ENCODE data around the gene AKT1. TPM values are rescaled to one million over a fixed set of nuclear protein-coding genes. Genes with fewer than 3 reads are reported as not detected.

Gene AKT1
- total RNA-seq, 1 donor from 2014 or later: 147 TPM

DNA sequence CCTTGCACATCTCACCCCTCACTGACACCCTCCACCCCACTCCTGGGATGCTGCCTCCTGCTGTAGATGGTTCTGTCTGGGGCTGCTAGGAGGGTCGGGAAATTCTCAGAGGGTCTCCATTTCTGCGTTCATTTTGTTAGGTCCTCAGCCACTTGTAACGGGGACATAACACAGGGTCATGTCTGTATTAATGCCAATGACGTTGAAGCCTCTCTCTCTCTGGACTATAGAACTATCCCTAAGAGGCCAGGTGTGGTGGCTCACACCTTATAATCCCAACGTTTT, 28.0 kb downstream of the AKT1 start:
- Mint-ChIP-seq H3K36me3 (ENCODE audit: insufficient read depth) (peaks cover 38% of the 10 kb centered on the region), H3K27ac (peak overlapping the region; percentile 99)

DNA sequence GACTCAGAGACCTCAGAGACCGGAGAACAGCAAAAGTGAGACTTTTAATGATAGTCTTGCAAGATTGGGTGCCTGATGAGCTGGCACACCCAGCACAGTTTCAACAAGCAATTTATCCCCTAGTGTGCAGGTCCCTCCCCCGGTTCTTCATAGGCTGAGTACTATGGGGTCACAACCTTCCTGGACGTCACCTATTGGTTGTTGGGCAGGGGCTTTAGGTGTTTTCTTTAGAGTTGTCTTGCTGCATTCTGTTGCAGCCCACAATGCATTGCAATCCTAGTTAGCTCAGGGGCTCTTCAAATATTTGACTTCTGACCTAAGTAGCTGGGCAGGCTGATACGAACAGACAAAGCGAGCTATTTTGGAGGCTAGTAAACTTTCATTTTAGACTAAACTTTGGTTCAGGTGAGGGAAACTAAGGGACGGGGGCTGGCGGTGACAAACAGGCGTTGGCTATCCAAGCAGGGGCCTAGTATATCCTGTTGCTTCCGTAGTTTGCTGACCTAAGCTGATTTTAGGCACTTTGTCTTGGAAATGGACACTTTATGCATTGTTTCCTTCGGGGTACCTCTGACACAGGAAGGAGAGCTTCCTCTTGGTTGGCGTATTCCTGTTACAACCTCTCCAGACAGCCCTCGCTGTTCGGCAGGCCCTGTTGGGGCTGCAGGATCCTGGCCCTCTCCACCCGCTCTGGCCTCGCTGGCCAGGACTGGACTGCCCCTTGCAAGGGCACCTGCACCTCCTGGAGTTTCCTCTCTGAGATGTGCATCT, 28.5 kb downstream of the AKT1 start:
- Mint-ChIP-seq H3K36me3 (ENCODE audit: insufficient read depth) (peaks cover 41% of the 10 kb centered on the region), H3K4me3 (ENCODE audit: low read depth) (peak overlapping the region; percentile 56), H3K27me3 (no peaks in the 10 kb centered on the region), H3K4me1 (ENCODE audit: low read depth) (peaks cover 21% of the 10 kb centered on the region), H3K9me3 (ENCODE audit: low read depth) (peaks cover 20% of the 10 kb centered on the region), H3K27ac (peak overlapping the region; percentile 99)
- TF ChIP-seq, protein P1, sequence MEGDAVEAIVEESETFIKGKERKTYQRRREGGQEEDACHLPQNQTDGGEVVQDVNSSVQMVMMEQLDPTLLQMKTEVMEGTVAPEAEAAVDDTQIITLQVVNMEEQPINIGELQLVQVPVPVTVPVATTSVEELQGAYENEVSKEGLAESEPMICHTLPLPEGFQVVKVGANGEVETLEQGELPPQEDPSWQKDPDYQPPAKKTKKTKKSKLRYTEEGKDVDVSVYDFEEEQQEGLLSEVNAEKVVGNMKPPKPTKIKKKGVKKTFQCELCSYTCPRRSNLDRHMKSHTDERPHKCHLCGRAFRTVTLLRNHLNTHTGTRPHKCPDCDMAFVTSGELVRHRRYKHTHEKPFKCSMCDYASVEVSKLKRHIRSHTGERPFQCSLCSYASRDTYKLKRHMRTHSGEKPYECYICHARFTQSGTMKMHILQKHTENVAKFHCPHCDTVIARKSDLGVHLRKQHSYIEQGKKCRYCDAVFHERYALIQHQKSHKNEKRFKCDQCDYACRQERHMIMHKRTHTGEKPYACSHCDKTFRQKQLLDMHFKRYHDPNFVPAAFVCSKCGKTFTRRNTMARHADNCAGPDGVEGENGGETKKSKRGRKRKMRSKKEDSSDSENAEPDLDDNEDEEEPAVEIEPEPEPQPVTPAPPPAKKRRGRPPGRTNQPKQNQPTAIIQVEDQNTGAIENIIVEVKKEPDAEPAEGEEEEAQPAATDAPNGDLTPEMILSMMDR (IDR thresholded peaks at IDR 0.05; ENCODE audit: unreplicated experiment): no peak
- DNase-seq (ENCODE audit: low spot score, unreplicated experiment): peak; percentile 44

More for the DNA sequence above, 28.0 kb downstream of the AKT1 start:
- Mint-ChIP-seq H3K9me3 (ENCODE audit: low read depth) (peaks cover 16% of the 10 kb centered on the region), H3K27me3 (no peaks in the 10 kb centered on the region), H3K4me3 (ENCODE audit: low read depth) (peak overlapping the region; percentile 56), H3K4me1 (ENCODE audit: low read depth) (peaks cover 21% of the 10 kb centered on the region)
- TF ChIP-seq, protein P1 (IDR thresholded peaks at IDR 0.05; ENCODE audit: unreplicated experiment): no peak
- no peak for DNase-seq (ENCODE audit: low spot score, unreplicated experiment)

DNA sequence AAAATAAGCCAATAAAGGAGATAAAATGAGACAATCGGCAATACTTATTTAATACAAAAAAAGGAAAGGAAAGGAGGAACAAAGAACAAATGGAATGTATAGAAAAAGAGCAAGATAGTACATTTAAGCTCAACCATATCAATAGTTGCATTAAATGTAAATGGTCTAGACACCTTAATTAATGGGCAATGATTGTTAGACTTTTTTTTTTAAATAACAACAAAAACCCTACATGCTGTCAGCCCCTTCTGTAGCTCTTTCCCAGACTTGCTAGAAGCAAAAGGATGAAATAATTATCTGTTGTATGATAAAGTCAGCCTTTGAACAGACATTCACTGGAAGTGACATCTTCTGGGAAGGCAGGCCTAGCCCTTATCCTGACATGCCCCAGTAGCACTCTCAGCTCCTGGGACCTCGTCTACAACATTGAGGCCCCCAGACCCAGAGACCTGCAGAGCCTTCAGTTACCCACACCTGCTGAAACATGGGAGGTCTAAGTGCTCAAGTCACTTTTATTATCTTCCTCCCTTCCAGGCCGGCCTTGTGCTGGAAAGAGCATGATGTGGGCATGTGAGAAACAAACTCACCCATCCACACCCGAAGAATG, 29.2 kb downstream of the AKT1 start:
- Mint-ChIP-seq H3K27ac (peak overlapping the region; percentile 99), H3K36me3 (ENCODE audit: insufficient read depth) (peaks cover 37% of the 10 kb centered on the region), H3K4me3 (ENCODE audit: low read depth) (peak overlapping the region; percentile 61), H3K9me3 (ENCODE audit: low read depth) (peaks cover 20% of the 10 kb centered on the region), H3K4me1 (ENCODE audit: low read depth) (peaks cover 21% of the 10 kb centered on the region), H3K27me3 (no peaks in the 10 kb centered on the region)
- DNase-seq (ENCODE audit: low spot score, unreplicated experiment): no peak
- TF ChIP-seq, protein P1 (IDR thresholded peaks at IDR 0.05; ENCODE audit: unreplicated experiment): no peak

DNA sequence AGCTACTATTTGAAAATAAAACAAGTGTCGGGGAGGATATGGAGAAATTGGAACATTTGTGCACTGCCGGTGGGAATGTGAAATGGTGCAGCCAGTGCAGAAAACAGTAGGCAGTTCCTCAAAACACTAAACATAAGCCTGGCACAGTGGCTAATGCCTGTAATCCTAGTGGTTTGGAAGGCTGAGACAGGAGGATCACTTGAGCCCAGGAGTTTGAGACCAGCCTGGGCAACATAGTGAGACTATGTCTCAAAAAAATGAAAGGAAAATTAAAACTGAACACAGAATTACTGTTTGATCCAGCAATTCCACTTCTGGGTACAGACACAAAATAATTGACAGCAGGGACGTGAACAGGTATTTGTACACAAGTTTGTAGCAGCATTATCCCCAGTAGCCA, 30.0 kb downstream of the AKT1 start:
- TF ChIP-seq, protein P1 (IDR thresholded peaks at IDR 0.05; ENCODE audit: unreplicated experiment): no peak
- Mint-ChIP-seq H3K27ac (no peak overlapping the region), H3K4me3 (ENCODE audit: low read depth) (peak overlapping the region; percentile 61), H3K27me3 (no peaks in the 10 kb centered on the region), H3K4me1 (ENCODE audit: low read depth) (peaks cover 21% of the 10 kb centered on the region), H3K36me3 (ENCODE audit: insufficient read depth) (peaks cover 29% of the 10 kb centered on the region), H3K9me3 (ENCODE audit: low read depth) (peaks cover 18% of the 10 kb centered on the region)
- DNase-seq (ENCODE audit: low spot score, unreplicated experiment): no peak

DNA sequence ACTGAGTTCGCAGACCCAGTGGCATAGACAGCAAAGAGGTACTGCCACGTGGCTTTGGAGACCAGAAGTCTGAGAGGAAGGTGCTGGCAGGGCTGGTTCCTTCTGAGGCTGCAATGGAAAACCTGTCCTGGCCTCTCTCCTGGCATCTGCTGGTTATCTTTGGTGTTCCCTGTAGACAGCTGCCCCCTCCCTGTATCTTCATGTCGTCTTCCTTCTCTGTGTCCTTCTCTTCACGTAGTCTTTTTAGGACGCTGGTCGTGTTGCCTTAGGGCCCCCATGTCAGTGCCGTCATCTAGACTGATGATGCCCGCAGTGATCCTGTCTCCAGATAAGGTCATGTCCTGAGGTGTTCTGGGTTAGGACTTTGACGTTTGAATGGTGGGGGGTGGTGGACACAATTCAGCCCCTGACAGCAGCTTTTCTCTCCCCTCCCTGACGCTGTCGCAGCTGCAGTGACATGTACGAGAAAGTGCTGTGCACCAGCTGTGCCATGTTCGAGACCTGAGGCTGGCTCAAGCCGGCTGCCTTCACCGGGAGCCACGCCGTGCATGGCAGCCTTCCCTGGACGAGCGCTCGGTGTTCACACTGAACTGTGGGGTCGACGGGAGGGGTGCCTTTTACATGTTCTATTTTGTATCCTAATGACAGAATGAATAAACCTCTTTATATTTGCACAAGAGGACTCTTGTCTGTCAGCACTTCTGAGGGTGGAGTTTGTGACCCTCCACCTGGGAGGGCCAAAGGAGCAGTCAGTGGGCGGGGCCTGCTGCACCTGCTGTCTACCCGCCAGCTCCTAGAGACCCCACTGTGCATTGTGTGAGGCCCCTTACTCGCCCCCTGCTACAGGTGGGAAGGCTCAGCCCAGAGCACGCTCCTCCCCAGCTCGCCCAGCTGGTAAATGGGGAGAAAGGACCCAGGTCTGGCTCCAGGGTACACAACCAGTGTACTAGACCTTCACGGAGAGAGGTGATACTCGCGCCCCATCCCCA, 36.3 kb downstream of the AKT1 start:
- Mint-ChIP-seq H3K4me1 (ENCODE audit: low read depth) (peaks cover 9% of the 10 kb centered on the region), H3K4me3 (ENCODE audit: low read depth) (no peak overlapping the region), H3K9me3 (ENCODE audit: low read depth) (peaks cover 4% of the 10 kb centered on the region), H3K27ac (peak overlapping the region; percentile 83), H3K27me3 (no peaks in the 10 kb centered on the region), H3K36me3 (ENCODE audit: insufficient read depth) (peaks cover 17% of the 10 kb centered on the region)
- TF ChIP-seq, protein P1 (IDR thresholded peaks at IDR 0.05; ENCODE audit: unreplicated experiment): no peak
- DNase-seq (ENCODE audit: low spot score, unreplicated experiment): no peak
